IPS-15b (cell line): ENCODE measurements around the gene CCDC86.
A peak's percentile ranks its signal among the peaks of the same experiment; 100 is the strongest.

Experiments used
- H3K27me3 ChIP-seq: one replicate; pipeline ENCODE4 v1.6.1; 2013; ENCODE audit warnings: low read length; ENCODE audit not compliant: control insufficient read depth, insufficient read depth
- H3K36me3 ChIP-seq: one replicate; pipeline ENCODE4 v1.6.1; 2013; ENCODE audit warnings: low read length; ENCODE audit not compliant: control insufficient read depth, insufficient read depth
- H3K4me1 ChIP-seq: one replicate; pipeline ENCODE4 v1.6.1; 2013; ENCODE audit warnings: mild to moderate bottlenecking, low read length; ENCODE audit not compliant: control insufficient read depth, insufficient read depth
- H3K4me3 ChIP-seq: one replicate; pipeline ENCODE4 v1.5.1; 2013; ENCODE audit warnings: low read depth, low read length
- H3K9ac ChIP-seq: one replicate; pipeline ENCODE4 v1.6.1; 2013; ENCODE audit warnings: low read depth, mild to moderate bottlenecking, low read length
- H3K9me3 ChIP-seq: one replicate; pipeline ENCODE4 v1.6.1; 2013; ENCODE audit warnings: mild to moderate bottlenecking, low read length; ENCODE audit not compliant: control insufficient read depth, insufficient read depth

Gene CCDC86

GRCh38 chr11:60834742-60835533 is 7.0 kb upstream of the CCDC86 start:
- Histone ChIP-seq H3K36me3 (no peaks in the 10 kb centered on the region), H3K9ac (no peak overlapping the region), H3K9me3 (no peaks in the 10 kb centered on the region), H3K4me1 (no peaks in the 10 kb centered on the region), H3K4me3 (no peak overlapping the region), H3K27me3 (peaks cover 6% of the 10 kb centered on the region)

DNA sequence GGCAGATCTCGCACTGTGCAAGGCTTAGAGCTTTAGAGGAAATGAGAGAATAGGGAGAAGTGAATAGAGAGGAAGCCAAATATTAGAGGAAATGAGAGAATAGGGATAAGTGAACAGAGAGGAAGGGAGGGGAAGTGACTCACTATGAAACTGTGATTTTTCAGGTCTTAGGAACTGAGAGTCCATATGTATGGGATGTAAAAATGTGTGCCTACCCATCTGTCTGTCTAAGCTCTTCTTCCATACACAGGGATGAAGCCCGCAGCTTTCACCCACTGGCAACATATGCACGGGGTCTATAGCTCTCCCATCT is 6.4 kb upstream of the CCDC86 start:
- H3K4me3 ChIP-seq, result no peak overlapping the region
- H3K9ac ChIP-seq, result no peak overlapping the region
- H3K9me3 ChIP-seq, result no peaks in the 10 kb centered on the region
- H3K27me3 ChIP-seq, result peaks cover 6% of the 10 kb centered on the region
- no peaks in the 10 kb centered on the region for H3K4me1 ChIP-seq
- H3K36me3 ChIP-seq, result no peaks in the 10 kb centered on the region

- H3K9me3 ChIP-seq, result no peaks in the 10 kb centered on the region
- H3K27me3 ChIP-seq, result peaks cover 6% of the 10 kb centered on the region
- no peaks in the 10 kb centered on the region for H3K36me3 ChIP-seq
- H3K9ac ChIP-seq, result no peak overlapping the region
- H3K4me3 ChIP-seq, result no peak overlapping the region
- H3K4me1 ChIP-seq, result peaks cover 5% of the 10 kb centered on the region
Measured at GRCh38 chr11:60836866-60837515, 4.9 kb upstream of the CCDC86 start.

GRCh38 chr11:60838132-60838531 is 3.8 kb upstream of the CCDC86 start:
- H3K4me3 ChIP-seq, result no peak overlapping the region
- H3K9me3 ChIP-seq, result no peaks in the 10 kb centered on the region
- H3K9ac ChIP-seq, result no peak overlapping the region
- H3K4me1 ChIP-seq, result peaks cover 6% of the 10 kb centered on the region
- peaks cover 6% of the 10 kb centered on the region for H3K27me3 ChIP-seq
- H3K36me3 ChIP-seq, result no peaks in the 10 kb centered on the region

GRCh38 chr11:60840470-60841430 is 1.2 kb upstream of the CCDC86 start:
- no peaks in the 10 kb centered on the region for H3K9me3 ChIP-seq
- peaks cover 10% of the 10 kb centered on the region for H3K4me1 ChIP-seq
- H3K27me3 ChIP-seq, result peaks cover 6% of the 10 kb centered on the region
- H3K36me3 ChIP-seq, result no peaks in the 10 kb centered on the region
- H3K4me3 ChIP-seq, result peak overlapping the region; percentile 46
- H3K9ac ChIP-seq, result peak overlapping the region; percentile 47

GRCh38 chr11:60842668-60843600 is 1.0 kb downstream of the CCDC86 start:
- Histone ChIP-seq H3K4me1 (peaks cover 10% of the 10 kb centered on the region), H3K36me3 (peaks cover 7% of the 10 kb centered on the region), H3K4me3 (peak overlapping the region; percentile 90), H3K27me3 (no peaks in the 10 kb centered on the region), H3K9ac (peak overlapping the region; percentile 87), H3K9me3 (no peaks in the 10 kb centered on the region)

- Histone ChIP-seq H3K27me3 (no peaks in the 10 kb centered on the region), H3K4me1 (peaks cover 10% of the 10 kb centered on the region), H3K9me3 (no peaks in the 10 kb centered on the region), H3K9ac (no peak overlapping the region), H3K4me3 (peak overlapping the region; percentile 90), H3K36me3 (peaks cover 18% of the 10 kb centered on the region)
Measured at GRCh38 chr11:60844045-60844869, 2.3 kb downstream of the CCDC86 start.

DNA sequence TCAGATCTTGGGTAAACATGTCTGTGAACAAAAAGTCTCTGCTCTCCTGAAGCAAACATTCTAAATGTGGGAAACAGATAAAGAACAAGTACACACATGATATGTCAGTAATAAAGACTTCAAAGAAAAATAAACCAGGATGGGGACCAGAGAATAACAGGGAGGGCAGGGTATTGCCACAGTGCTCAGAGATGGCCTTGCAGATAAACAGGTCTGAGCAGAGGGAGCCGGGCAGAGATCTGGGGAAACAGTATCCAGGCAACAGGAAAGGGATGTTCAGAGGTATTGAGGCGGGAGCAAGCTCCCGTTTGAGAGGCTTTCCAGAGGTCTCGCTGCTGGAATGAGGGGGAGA is 2.9 kb downstream of the CCDC86 start:
- H3K9me3 ChIP-seq, result no peaks in the 10 kb centered on the region
- no peak overlapping the region for H3K4me3 ChIP-seq
- H3K36me3 ChIP-seq, result peaks cover 24% of the 10 kb centered on the region
- peaks cover 10% of the 10 kb centered on the region for H3K4me1 ChIP-seq
- H3K9ac ChIP-seq, result no peak overlapping the region
- H3K27me3 ChIP-seq, result no peaks in the 10 kb centered on the region

GRCh38 chr11:60845338-60845737 is 3.4 kb downstream of the CCDC86 start:
- Histone ChIP-seq H3K4me1 (peaks cover 10% of the 10 kb centered on the region), H3K4me3 (no peak overlapping the region), H3K9me3 (no peaks in the 10 kb centered on the region), H3K27me3 (no peaks in the 10 kb centered on the region), H3K9ac (no peak overlapping the region), H3K36me3 (peaks cover 26% of the 10 kb centered on the region)

DNA sequence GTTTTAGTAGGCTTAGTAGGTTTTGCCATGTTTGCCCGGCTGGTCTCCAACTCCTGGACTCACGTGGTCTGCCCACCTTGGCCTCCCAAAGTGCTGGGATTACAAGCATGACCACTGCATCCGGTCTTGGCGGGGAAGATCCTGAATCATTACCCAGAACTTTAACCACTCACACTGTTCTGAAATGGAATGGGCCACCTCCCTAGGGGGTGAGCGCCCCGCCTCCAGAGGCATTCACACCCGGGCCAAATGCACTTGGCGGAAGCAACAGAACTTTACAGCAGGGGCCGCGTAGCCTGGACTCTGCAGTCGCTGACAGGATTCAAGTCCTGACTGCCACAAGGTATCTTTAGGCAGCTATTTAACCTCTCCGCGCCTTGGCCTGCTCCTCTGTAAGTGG is 5.4 kb downstream of the CCDC86 start:
- peaks cover 10% of the 10 kb centered on the region for H3K4me1 ChIP-seq
- H3K36me3 ChIP-seq, result peaks cover 36% of the 10 kb centered on the region
- no peak overlapping the region for H3K4me3 ChIP-seq
- no peaks in the 10 kb centered on the region for H3K9me3 ChIP-seq
- H3K9ac ChIP-seq, result no peak overlapping the region
- H3K27me3 ChIP-seq, result peaks cover 6% of the 10 kb centered on the region
